GM23248 (cell line): Measurements from ENCODE around the gene ANKRD11. TPM values are rescaled to one million over a fixed set of nuclear protein-coding genes. Genes with fewer than 3 reads are reported as not detected.

Experiments used
- DNase-seq: peaks from one replicate; pipeline ENCODE4 v3.0.0-alpha.2; 2015
- H2AFZ ChIP-seq: fragments of 200-600 bp; sonication (generic); 2 replicates; pipeline ENCODE4 v1.6.1; 2016; ENCODE audit warnings: antibody characterized with exemption
- H3F3A ChIP-seq: fragments of 200-600 bp; sonication (generic); 2 replicates; pipeline ENCODE4 v1.6.1; 2016; ENCODE audit warnings: mild to moderate bottlenecking, antibody characterized with exemption, mixed run types; ENCODE audit not compliant: insufficient read depth
- H3K27ac ChIP-seq: fragments of 200-600 bp; sonication (generic); 2 replicates; pipeline ENCODE4 v1.5.1; 2016; ENCODE audit warnings: mild to moderate bottlenecking
- H3K27me3 ChIP-seq: fragments of 200-600 bp; sonication (generic); replicated peaks from 2 replicates; pipeline ENCODE4 v1.6.1; 2016; ENCODE audit warnings: mild to moderate bottlenecking; ENCODE audit not compliant: insufficient read depth
- H3K36me3 ChIP-seq: fragments of 200-600 bp; sonication (generic); 2 replicates; pipeline ENCODE4 v1.6.1; 2016; ENCODE audit warnings: low read depth, mild to moderate bottlenecking
- H3K4me1 ChIP-seq: fragments of 200-600 bp; sonication (generic); 2 replicates; pipeline ENCODE4 v1.6.1; 2016; ENCODE audit warnings: mild to moderate bottlenecking; ENCODE audit not compliant: insufficient read depth
- H3K4me2 ChIP-seq: fragments of 200-600 bp; sonication (generic); one replicate; pipeline ENCODE4 v1.6.1; 2016; ENCODE audit warnings: mild to moderate bottlenecking; ENCODE audit not compliant: unreplicated experiment
- H3K4me3 ChIP-seq: fragments of 200-600 bp; sonication (generic); 2 replicates; pipeline ENCODE4 v1.5.1; 2016; ENCODE audit warnings: mild to moderate bottlenecking
- H3K79me2 ChIP-seq: fragments of 200-600 bp; sonication (generic); 2 replicates; pipeline ENCODE4 v1.6.1; 2016; ENCODE audit warnings: mild to moderate bottlenecking; ENCODE audit not compliant: insufficient read depth
- H3K9ac ChIP-seq: fragments of 200-600 bp; sonication (generic); 2 replicates; pipeline ENCODE4 v1.6.1; 2016; ENCODE audit warnings: mild to moderate bottlenecking
- H3K9me2 ChIP-seq: fragments of 200-600 bp; sonication (generic); 2 replicates; pipeline ENCODE4 v1.6.1; 2016; ENCODE audit warnings: mixed run types, mild to moderate bottlenecking, moderate library complexity; ENCODE audit not compliant: insufficient read depth
- H3K9me3 ChIP-seq: fragments of 200-600 bp; sonication (generic); one replicate; pipeline ENCODE4 v1.6.1; 2017; ENCODE audit warnings: low read depth
- H4K20me1 ChIP-seq: fragments of 200-600 bp; sonication (generic); 2 replicates; pipeline ENCODE4 v1.6.0; 2016; ENCODE audit not compliant: insufficient read depth
- EZH2 ChIP-seq: fragments of 200-600 bp; sonication (generic); IDR thresholded peaks from 2 replicates; pipeline ENCODE4 v1.6.1; 2018; ENCODE audit warnings: antibody characterized with exemption, mild to moderate bottlenecking; ENCODE audit not compliant: insufficient read depth, poor library complexity, severe bottlenecking
- EZH2phosphoT487 ChIP-seq: fragments of 200-600 bp; sonication (generic); IDR thresholded peaks from 2 replicates; pipeline ENCODE4 v1.6.1; 2018; ENCODE audit warnings: antibody characterized with exemption, moderate library complexity, mild to moderate bottlenecking, low read depth; ENCODE audit not compliant: insufficient read depth
- WGBS, 2 experiments: methylation state at CpG; one replicate each; pipeline ENCODE4 v1.1.6; 2015 to 2017; ENCODE audit warnings: low lambda C conversion rate in 2 of 2, low coverage in 1 of 2; ENCODE audit errors: missing lambda C conversion rate in 2 of 2; 5-methylcytosine and 5-hydroxymethylcytosine counted together
- in situ Hi-C: fragments of 300-500 bp; cut with MboI; formaldehyde crosslinking; loops from 2 replicates; pipeline ENCODE4 v1.15.0; 2020
- polyA plus RNA-seq: library from polyadenylated mRNA; unstranded; fragments of >200 nt; fragmentation: Nextera tagmentation; extraction: Ambion mirVana; gene quantifications from 2 replicates; pipeline ENCODE4 v1.2.1, GENCODE V29; 2016
- total RNA-seq: library from RNA; depleted of rRNA; stranded (reverse); fragments of >200 nt; shearing (Covaris generic); gene quantifications from 2 replicates; pipeline ENCODE4 v1.2.3, GENCODE V29; 2014

The ANKRD11 gene
- total and polyA plus RNA-seq, 2 experiments from 2014 or later: 39.3 to 84.7 TPM

DNA sequence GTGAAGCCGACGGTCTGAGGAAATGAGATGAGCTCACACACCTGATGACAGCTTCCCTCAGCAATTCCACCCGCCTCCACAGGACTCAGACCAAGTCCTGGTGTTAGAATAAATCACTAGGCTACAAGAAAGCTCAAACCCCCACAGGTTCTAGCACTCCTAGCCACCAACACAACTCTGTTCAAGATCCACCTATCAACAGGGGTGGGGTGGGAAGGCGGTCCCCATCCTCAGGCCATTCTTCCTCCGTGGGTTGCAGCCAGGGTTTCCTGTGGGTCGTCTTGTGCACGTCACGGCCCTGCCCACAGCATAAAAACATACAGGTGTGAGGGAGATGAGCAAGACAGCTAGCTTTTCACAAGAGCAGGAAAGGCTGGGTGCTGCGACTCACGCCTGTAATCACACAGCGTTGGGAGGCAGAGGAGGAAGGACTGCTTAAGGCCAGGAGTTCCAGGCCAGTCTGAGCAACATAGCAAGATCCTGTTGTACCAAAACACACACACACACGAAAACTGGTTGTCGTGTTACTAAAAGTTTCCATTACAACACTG, 81.1 kb downstream of the ANKRD11 start:
- H3K9me3 ChIP-seq: no peaks in the 10 kb centered on the region
- DNase-seq: peak; percentile 77
- no peaks in the 10 kb centered on the region for H3K9me2 ChIP-seq
- H3K4me2 ChIP-seq: peak overlapping the region; percentile 16
- H3K27ac ChIP-seq: peak overlapping the region; percentile 64
- TF ChIP-seq EZH2phosphoT487 (no peak), EZH2 (no peak)
- H4K20me1 ChIP-seq: peaks cover 73% of the 10 kb centered on the region
- H3K4me1 ChIP-seq: peaks cover 35% of the 10 kb centered on the region
- H3F3A ChIP-seq: peaks cover 9% of the 10 kb centered on the region; the same call in 1 of the 2 replicates
- no peak overlapping the region for H3K4me3 ChIP-seq
- H3K9ac ChIP-seq: peak overlapping the region; percentile 47
- H2AFZ ChIP-seq: no peak overlapping the region
- peaks cover 100% of the 10 kb centered on the region for H3K79me2 ChIP-seq
- in situ Hi-C loops: no loop called here
- H3K36me3 ChIP-seq: no peaks in the 10 kb centered on the region
- no peaks in the 10 kb centered on the region for H3K27me3 ChIP-seq
- WGBS, 2 experiments: 38 to 48% methylated on average over 13 of the region's 13 CpGs

DNA sequence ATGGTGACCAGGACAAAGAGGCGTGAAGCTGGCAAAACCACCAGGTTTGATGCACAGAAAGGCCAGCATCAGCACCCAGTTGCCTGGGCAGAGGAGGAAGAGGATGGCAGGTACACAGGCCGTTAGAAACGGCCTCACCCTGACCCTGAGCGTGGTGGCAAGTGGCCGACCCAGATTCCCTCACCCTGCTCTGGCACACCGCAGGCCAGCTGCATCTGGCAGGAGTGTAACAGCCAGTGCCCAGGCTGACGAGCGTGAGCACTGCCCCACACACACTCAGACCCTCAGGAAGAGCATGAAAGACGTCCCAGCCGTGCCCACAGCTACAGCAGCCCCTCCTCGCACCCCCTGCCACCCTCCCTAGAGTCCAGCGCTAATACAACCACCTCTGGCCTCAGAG, 82.0 kb downstream of the ANKRD11 start:
- Histone ChIP-seq H3K4me1 (peaks cover 35% of the 10 kb centered on the region), H3K27ac (peak overlapping the region; percentile 64), H3K9me3 (no peaks in the 10 kb centered on the region), H3K4me3 (no peak overlapping the region), H2AFZ (no peak overlapping the region), H3F3A (peaks cover 9% of the 10 kb centered on the region; the same call in 1 of the 2 replicates), H3K9me2 (no peaks in the 10 kb centered on the region), H3K27me3 (no peaks in the 10 kb centered on the region), H3K4me2 (no peak overlapping the region), H4K20me1 (peaks cover 73% of the 10 kb centered on the region), H3K79me2 (peaks cover 100% of the 10 kb centered on the region), H3K36me3 (no peaks in the 10 kb centered on the region), H3K9ac (peak overlapping the region; percentile 47; the same call in 1 of the 2 replicates)
- DNase-seq: no peak
- 40 to 48% methylated on average over 7 to 12 of the region's 12 CpGs for WGBS, 2 experiments
- in situ Hi-C loops: no loop called here
- TF ChIP-seq EZH2 (no peak), EZH2phosphoT487 (no peak)

DNA sequence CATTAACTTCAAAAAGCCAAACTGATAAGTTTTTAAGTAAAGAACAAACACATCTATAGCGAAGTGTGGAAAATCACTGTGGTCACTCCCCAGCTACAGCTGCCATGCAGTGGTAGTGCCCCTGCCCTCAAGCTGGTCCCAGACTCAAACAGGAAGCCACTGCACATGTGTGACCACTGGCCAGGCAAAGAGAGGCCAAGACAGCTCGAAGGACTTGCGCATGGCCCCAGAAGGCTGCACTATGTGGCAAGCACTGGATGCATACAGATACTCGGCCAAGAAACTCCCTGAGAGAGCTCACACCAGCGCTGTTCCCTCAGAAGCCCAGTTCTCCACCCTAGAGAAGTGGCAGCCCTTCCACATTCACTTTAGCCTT, 82.4 kb downstream of the ANKRD11 start:
- Histone ChIP-seq H3K4me3 (no peak overlapping the region), H3K9me2 (no peaks in the 10 kb centered on the region), H4K20me1 (peaks cover 73% of the 10 kb centered on the region), H3K4me1 (peaks cover 35% of the 10 kb centered on the region), H3K27me3 (no peaks in the 10 kb centered on the region), H3K9me3 (no peaks in the 10 kb centered on the region), H3F3A (peaks cover 9% of the 10 kb centered on the region; the same call in 1 of the 2 replicates), H3K79me2 (peaks cover 100% of the 10 kb centered on the region), H3K9ac (peak overlapping the region; percentile 47; the same call in 1 of the 2 replicates), H2AFZ (no peak overlapping the region), H3K36me3 (no peaks in the 10 kb centered on the region), H3K27ac (peak overlapping the region; percentile 64), H3K4me2 (no peak overlapping the region)
- TF ChIP-seq EZH2phosphoT487 (no peak), EZH2 (no peak)
- 51% methylated on average over 5 of the region's 5 CpGs for WGBS, 2 experiments
- in situ Hi-C loops: no loop called here
- peak; percentile 64 for DNase-seq

DNA sequence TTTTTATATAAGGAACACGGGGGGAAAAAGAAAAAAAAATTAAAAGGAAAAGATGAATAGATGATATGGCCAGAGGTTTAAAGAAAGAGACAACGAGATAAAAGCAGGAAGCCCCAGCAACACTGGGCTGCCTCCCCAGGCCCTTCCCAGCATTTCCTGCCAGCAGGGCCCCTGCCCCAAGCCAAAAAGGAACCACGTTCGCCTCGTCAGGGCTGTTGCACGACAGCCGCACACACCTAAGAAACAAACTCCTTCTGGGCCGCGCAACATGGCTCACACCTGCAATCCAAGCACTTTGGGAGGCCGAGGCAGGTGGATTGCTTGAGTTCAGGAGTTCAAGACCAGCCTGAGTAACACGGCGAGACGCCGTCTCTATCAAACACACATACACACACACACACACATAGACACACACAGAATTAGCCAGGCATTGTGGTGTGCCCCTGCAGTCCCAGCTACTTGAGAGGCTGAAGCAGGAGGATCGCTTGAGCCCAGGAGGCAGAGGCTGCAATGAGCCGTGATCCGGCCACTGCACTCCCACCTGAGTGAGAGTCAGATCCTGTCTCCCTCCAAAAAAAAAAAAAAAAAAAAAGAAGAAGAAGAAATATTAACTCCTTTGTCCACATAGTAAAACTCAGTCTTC, 83.0 kb downstream of the ANKRD11 start:
- DNase-seq: no peak
- H3K9me3 ChIP-seq: no peaks in the 10 kb centered on the region
- H3K4me1 ChIP-seq: peaks cover 35% of the 10 kb centered on the region
- H3K36me3 ChIP-seq: no peaks in the 10 kb centered on the region
- peak overlapping the region; percentile 64 for H3K27ac ChIP-seq
- H3K79me2 ChIP-seq: peaks cover 100% of the 10 kb centered on the region
- no peak overlapping the region for H2AFZ ChIP-seq
- H3F3A ChIP-seq: peaks cover 9% of the 10 kb centered on the region; the same call in 1 of the 2 replicates
- H4K20me1 ChIP-seq: peaks cover 70% of the 10 kb centered on the region
- TF ChIP-seq EZH2 (no peak), EZH2phosphoT487 (no peak)
- no peak overlapping the region for H3K4me3 ChIP-seq
- in situ Hi-C loops: no loop called here
- H3K4me2 ChIP-seq: no peak overlapping the region
- H3K9ac ChIP-seq: no peak overlapping the region
- H3K9me2 ChIP-seq: no peaks in the 10 kb centered on the region
- H3K27me3 ChIP-seq: no peaks in the 10 kb centered on the region
- 85 to 91% methylated on average over 17 of the region's 17 CpGs for WGBS, 2 experiments
